GM19452 (cell line): ENCODE measurements around the gene GNPNAT1.
"Not testable (repeated sequence)": the region's sequence is repeated elsewhere in the genome, so short reads cannot be mapped to it uniquely, and the experiment has no call there.

ENCODE experiments used
- ATAC-seq: cut with Tn5 transposase; IDR thresholded peaks from one replicate; pipeline ENCODE4 v1.9.1; 2021; ENCODE audit not compliant: unreplicated experiment

Gene GNPNAT1

DNA sequence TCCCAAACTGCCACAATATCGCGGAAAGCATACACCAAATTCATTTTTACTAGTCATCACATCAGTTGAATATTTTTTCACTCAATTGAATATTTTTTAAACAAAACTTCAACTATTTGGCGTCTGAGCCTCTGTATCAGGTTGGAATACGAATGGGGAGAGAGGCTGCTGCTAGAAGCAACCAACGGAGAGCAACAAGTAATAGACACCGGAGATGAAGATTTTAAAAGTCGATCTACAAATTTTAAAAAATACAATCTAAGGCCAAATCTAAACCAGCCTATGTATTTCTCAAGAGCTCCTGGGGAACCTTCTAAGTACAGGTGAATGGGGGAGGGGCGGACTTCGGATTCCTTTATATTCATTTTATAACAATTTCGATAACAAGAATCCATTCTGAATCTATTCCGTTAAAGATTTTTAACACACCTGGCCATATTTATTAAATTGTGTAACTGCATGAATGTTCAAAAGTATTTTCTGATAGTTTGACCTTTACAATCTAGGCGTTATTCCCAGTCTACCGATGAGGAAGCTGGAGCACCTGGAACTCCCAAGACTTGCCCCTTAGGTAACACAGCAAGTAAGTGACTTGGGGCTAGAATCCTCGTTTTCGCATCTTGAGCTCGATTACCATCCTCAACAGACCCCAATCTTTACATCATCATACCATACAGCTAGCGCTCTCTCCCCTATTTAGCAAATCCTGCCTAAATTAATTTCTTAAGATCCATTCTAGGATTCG is 1.2 kb downstream of the GNPNAT1 start:
- no peak for ATAC-seq

DNA sequence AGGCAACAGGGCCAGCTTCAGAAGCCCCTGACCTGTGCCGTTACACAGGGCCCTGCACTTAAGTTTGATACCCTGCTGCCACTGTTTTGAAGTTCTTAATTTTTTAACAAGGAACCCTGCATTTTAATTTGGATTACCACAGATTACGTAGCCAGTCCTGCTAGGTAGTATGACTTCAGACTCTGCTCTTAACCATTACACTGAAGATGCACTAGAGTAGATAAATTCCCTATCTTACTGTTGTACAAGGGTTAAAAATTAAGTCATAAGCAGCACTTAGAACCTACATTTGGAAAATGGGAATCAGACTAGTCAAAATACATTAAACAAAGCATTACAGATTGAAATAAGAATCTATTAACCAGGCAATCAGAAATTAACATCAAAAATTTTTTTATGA is 2.3 kb downstream of the GNPNAT1 start:
- no peak for ATAC-seq

DNA sequence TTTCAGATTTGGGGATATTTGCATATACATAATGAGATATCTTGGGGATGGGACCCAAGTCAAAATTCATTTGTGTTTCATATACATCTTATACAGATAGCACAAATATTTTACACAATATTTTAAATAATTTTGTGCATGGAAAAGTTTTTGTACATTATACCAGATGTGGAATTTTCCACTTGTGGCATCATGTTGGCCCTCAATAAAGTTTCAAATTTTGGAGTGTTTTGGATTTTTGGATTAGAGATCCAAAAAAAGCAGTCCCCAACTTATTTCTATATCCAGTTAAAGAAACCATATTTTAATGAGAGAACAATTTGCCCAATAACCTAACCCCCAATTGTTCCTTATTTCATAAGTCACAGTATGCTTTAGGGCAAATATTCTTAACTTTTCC is 4.5 kb downstream of the GNPNAT1 start:
- no peak for ATAC-seq

DNA sequence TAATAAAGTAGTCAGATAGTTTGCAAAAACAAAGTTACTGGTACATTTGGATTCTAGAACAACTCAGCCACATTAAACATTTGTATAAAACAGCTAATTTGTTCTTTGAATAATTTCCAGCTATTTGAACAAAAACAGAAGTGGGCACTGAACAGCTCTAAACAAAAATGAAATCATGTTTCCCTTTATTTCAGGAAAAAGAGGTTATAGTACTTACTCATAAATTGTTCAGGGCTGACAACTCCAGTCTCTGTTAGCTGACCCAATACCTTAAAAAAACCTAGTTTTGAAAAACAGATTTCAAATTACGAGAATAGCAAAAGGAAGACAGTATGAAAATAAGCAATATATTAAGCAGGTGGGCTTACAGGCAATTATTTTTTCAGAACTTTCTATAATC is 8.2 kb downstream of the GNPNAT1 start:
- no peak for ATAC-seq

DNA sequence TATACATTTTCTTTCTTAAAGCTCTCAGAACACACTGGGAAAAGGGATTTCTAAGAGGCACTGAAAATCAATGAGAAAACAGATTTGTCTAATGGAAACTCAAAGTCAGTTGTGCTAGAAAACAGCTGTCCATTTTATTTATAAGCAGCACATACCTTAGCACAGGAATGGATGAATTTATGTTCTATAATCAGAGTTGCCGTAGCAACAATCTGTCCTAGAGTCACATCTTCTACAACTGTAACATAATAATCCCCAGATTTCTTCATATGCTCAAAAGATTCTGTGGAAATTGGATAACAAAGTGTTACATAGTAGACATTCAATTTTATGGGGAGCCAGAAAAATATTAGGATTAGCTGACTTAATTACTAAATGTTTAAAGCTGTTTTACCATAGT is 9.8 kb downstream of the GNPNAT1 start:
- no peak for ATAC-seq

DNA sequence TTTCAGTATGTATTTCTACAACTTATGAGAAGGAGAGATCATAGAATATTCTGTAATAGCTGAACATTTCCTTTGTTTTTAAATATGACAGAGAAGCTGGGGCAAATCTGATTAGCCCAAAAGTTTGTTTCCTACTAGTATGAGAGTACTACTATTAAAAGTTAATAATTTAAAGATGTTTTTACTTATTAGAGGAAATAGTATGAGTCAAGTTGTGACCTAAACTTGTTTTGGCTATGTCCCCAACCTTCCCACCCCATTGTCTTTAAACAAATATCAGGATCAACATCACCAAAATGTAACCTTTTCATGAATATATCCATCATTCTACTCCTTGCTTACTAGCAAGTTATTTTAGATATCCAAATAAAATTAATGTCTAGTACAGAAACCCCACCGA is 10.5 kb downstream of the GNPNAT1 start:
- no peak for ATAC-seq

DNA sequence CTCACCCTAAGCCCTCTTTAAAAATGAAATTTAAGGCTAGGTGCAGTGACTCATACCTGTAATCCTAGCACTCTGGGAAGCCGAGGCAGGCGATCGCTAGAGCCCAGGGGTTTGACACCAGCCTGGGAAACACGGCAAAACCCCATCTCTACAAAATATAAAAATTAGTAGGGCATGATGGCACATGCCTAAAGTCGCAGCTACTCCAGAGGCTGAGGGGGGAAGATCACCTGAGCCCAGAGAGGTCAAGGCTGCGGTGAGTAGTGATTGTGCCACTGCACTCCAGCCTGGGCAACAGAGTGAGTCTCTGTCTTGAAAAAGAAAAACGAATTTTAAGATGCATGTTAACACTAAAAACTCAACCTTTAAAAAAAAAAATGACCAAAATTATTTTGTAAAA is 12.7 kb downstream of the GNPNAT1 start:
- ATAC-seq = no peak

DNA sequence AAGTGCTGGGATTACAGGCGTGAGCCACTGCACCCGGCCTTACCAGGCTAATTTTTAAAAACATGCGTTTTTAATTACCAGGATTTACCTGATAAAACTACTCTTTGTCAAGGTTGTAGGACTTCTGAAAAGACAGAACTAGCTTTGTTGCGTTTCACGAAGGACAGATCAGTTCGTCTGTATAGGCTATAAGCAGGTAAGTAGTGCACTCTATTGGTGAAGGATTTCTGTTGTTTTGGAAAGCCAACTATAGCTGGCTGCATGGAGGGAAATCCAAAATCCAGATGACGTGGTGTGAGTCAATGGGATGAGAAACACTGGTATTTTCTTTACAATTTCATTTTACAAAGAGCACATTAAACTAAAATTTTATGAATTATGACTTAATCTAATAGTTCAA is 14.6 kb downstream of the GNPNAT1 start:
- ATAC-seq = no peak

DNA sequence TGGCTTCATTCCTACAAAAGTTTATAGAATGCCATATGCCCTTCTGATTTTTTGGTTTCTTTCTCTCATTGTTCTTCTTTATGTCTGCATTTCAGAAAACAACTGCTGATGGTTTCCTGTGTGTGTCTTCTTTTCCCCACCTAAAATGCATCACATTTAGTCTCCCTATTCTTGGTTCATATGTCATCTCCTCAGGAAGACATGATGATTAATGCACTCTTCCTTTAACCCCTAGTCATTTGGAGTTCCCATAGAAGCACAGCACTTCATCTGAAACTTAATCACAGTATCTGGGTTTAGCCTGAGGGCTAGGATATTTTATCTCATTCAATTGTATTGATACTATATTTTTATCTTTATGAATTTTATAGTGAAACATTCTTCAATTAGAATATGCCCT is 21.5 kb downstream of the GNPNAT1 start:
- ATAC-seq = no peak

DNA sequence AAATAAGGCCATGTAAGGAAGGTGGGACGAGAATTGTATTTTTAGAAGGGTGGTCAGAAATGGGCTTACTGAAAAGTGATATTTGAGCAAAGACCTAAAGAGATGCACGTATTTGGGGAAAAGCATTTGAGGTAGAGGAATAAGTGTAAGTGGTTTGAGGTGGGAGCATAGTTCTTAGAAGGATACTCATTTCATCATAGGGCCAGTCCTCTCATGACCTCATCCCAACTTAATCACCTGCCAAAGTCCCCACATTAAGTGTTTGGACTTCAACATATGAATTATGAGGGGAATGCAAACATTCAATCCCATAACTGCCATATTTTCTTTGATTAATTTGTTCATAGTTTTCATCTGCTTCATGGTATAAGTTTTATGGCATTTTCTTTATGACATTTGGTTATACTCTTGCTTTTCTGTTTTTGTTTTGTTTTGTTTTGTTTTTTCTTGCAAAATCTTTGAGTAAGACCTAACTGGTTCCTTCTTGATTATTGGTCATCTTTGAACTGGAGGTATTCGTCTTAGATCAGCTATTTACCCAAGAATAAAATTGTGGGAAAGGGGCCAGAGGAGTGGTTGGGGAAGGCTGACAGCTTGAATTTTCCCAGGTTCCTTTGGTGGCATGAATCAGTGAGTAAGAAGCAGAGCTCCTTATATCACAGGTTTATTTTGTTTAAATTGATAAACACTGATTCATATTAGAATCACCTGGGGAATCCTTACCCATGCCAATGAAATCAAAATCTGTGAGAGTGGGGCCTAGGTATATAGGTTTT is 24.2 kb downstream of the GNPNAT1 start:
- ATAC-seq = no peak

DNA sequence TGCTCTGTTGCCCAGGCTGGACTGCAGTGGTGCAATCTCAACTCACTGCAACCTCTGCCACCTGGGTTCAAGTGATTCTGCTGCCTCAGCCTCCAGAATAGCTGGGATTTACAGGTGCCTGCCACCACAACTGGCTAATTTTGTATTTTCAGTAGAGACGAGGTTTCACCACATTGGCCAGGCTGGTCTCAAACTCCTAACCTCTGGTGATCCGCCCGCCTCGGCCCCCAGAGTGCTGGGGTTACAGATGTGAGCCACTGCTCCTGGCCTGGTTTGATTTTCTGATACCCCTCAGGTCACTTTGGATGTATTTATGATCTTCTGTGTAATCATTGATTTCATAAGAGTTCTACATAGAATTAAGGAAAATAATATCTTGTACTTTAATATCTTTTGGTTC is 28.5 kb downstream of the GNPNAT1 start:
- ATAC-seq = not testable (repeated sequence)

DNA sequence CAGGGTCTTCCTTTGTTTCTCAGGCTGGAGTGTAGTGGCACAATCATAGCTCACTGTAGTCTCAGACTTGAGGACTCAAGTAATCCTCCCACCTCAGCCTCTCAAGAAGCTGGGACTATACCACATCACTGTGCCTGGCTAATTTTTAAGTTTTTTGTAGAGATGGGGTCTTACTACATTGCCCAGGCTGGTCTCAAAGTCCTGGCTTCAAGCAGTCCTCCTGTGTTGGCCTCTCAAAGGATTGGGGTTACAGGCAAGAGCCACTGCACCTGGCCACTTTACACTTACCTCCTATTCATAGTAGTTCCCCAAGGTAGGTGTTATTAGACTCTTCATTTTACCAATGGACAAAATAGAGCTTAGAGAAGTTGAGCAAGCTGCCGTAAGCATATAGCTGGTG is 32.3 kb downstream of the GNPNAT1 start:
- ATAC-seq = no peak

DNA sequence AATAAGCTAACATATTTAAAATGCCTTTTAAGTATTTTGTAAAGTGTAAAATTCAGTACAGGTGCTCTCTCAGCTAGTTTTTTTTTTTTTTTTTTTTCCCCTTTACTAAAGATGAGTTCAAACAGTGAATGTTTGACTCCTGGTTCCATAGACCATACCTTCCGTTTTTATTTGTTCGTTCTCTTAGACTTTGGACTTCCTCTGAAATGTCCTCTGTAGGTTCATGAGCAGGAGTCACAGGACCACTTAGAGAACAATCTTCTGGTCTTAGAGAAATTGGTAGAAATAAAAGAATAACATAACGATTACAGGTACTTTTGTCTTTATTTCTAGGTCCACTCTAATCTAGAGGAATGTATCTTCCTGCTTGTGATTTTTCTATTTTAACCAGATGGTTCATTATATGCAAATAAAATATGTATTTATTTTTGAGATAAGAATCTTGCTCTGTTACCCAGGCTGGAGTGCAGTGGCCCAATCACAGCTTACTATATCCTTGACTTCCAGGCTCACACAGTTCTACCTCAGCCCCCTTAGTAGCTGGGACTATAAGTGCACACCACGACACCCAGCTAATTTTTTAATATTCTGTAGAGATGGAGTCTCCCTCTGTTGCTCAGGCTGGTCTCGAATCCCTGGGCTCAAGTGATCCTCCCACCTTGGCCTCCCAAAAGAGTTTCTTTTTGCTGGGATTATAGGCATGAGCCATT is 35.6 kb downstream of the GNPNAT1 start:
- ATAC-seq = no peak

DNA sequence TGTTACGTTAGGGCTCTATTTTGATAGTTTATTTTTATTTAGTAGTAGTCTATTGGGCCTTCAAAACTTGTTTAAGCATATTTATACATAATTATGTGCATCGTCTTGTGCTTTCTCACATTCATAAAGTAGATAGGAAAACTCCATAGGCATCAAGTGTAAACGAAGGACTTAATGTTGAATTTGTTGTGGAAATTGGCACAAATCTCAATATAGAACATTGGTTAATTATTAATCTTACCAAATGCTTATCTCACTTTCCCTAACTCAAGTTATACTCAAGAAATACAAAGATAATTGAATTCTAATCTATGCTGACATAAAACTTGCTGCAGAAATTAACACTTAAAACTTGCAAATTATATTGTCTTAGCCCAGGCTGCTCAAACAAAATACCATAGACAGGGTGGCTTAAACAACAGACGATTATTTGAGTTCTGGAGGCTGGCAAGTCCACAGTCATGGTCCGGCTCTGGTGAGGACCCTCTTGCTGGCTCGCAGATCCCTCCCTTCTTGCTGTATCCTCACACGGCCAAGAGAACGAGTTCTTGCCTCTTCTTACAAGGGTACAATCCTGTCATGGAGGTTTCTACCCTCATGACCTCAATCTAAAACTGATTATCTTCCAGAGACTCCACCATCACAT is 42.6 kb downstream of the GNPNAT1 start:
- ATAC-seq = no peak

DNA sequence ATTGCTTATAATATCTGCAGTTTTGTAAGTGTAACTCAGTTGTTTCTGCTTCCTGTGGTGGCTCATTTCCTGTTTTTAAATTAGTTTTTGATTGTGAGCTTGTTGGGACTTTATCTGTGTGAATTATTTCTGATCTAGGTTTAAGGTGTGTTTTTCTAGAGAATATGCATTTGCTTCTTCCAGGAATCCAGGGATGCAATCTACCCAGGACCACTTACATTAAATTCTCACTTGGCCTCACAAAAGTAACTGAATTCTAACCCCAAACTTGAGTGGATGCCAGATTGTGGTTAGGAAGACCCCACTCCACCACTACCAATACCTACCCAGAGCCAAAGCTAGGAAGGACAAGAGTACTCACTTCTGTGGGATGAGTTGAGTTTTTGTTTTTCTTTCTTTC is 49.5 kb downstream of the GNPNAT1 start:
- ATAC-seq = peak; percentile 16

DNA sequence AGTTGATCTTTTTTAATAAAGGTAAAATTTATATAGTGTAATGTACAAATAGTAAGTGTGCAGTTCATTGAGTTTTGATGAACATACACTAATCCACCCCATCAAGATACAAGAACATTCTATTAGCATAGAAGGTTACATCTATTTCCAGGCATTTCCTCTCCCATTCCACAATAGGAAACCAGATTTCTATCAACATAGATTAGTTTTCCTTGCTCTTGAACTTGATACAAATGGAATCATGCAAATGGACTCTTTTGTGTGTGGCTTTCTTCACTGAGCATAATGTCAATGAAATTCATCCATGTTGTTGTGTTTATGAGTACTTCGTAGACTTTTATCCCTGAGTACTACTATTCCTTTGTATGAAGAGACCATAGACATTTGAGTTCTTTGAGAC is 50.7 kb downstream of the GNPNAT1 start:
- ATAC-seq = no peak

DNA sequence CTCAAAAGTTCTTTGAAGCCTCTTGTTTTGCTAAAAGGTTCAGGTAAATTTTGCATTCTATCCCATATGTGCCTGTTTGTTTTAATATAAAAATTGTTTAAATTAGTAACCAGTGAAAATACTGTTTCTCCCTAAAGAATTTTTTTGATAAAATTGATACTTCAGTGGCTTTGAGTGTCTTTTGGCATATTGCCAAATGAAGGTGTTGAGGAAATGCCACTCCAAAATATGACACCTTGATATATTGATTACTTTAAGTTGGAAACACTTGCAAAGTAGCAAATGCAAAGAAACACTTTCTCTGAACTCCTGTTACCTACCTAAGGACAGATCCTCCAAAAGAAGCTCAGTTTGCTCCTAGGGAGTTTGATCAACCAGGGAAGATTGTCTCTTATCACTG is 53.0 kb downstream of the GNPNAT1 start:
- no peak for ATAC-seq

DNA sequence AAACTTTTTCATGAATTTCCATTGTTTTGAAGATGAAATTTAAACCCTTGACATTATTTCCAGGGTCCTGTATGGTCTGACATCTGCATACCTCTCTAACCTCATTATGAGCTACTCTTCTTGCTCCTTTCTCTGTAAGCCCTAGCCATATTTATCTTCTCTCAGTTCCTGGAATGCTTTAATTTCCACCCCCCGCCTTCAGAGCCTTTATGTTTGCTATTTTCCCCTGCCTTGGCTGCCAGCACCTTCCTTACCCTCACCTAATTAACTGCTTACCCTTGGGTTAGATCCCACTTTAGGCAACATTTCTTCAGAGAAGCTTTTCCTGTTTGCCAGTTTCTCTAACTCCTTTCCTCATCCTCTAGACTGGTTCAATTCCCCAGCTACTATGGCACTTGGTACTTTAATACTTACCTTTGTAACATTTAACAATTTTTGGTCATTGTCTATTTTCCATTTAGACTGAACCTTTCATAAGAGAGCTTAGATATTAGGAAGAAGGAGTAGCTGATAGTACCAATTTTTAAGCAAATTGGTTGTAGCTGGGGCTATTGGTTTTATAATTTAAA is 55.4 kb downstream of the GNPNAT1 start:
- ATAC-seq = no peak

DNA sequence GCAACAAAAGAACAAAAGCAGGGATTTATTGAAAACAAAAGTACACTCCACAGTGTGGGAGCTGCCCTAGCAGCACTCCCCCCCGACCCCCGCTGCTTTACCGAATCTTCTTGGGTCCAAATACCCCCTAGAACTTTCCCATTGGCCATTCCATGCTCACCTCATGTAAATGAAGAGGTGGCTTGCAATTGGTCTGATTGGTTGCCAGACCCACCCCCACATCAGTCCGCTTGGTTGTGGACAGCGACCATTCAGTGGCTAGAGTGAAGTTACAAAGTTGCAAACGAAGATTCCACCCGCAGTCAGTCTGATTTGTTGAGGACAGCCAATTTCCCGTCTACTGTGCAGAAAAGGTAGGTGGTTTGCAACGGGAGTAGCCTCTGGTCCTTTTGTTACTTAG is 57.6 kb downstream of the GNPNAT1 start:
- no peak for ATAC-seq

DNA sequence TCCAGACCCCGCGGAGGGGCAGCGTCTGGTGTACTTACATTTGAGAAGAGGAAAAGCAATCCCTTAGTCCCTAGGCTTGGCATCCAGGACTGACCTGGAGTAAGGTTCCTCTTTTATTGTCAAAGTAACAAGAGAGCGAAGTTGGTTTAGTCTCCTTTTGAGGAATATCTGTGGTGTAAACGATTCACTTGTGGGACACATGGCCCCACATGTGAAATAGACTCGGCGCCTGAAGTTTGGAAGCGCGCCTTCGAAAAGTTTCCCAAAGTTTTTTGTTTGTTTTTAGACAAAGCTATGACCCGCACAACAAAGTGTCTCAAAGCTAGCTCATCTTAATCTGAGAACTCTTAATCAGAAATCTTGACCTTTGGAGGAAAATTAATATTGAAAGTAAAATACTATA is 60.7 kb downstream of the GNPNAT1 start:
- ATAC-seq = no peak
